Loucy (cell line): ENCODE data around the gene TGM4.

ENCODE experiments used
- EZH2phosphoT487 ChIP-seq: fragments of 200-600 bp; IDR thresholded peaks from 2 replicates; pipeline ENCODE4 v1.6.1; 2018; ENCODE audit warnings: antibody characterized with exemption, mild to moderate bottlenecking, moderate library complexity, borderline replicate concordance
- TF ChIP-seq, protein P1 (sequence below): fragments of 200-600 bp; sonication (generic); conservative IDR thresholded peaks from 2 replicates; pipeline ENCODE4 v1.5.1; 2014; ENCODE audit warnings: mild to moderate bottlenecking, antibody characterized with exemption, low read length

GRCh38 chr3:44907612-44908011 lies 33.2 kb downstream of the TGM4 start:
- TF ChIP-seq, protein P1, sequence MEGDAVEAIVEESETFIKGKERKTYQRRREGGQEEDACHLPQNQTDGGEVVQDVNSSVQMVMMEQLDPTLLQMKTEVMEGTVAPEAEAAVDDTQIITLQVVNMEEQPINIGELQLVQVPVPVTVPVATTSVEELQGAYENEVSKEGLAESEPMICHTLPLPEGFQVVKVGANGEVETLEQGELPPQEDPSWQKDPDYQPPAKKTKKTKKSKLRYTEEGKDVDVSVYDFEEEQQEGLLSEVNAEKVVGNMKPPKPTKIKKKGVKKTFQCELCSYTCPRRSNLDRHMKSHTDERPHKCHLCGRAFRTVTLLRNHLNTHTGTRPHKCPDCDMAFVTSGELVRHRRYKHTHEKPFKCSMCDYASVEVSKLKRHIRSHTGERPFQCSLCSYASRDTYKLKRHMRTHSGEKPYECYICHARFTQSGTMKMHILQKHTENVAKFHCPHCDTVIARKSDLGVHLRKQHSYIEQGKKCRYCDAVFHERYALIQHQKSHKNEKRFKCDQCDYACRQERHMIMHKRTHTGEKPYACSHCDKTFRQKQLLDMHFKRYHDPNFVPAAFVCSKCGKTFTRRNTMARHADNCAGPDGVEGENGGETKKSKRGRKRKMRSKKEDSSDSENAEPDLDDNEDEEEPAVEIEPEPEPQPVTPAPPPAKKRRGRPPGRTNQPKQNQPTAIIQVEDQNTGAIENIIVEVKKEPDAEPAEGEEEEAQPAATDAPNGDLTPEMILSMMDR, result no peak
- no peak for TF ChIP-seq EZH2phosphoT487
